Endodermal cell (in vitro differentiated cells): ENCODE data around the gene RREB1. TPM values are rescaled to one million over a fixed set of nuclear protein-coding genes. Genes with fewer than 3 reads are reported as not detected.

Source experiments
- DNase-seq: peaks from one replicate; pipeline ENCODE4 v3.0.0-alpha.2; 2017
- H3K27ac ChIP-seq: 2 replicates; pipeline ENCODE4 v1.5.1; 2013; ENCODE audit warnings: mild to moderate bottlenecking, low read depth, low read length, moderate library complexity
- H3K27me3 ChIP-seq: 2 replicates; pipeline ENCODE4 v1.6.1; 2013; ENCODE audit warnings: mild to moderate bottlenecking, low read length, moderate library complexity; ENCODE audit not compliant: insufficient read depth, control insufficient read depth, poor library complexity, severe bottlenecking
- H3K36me3 ChIP-seq: 2 replicates; pipeline ENCODE4 v1.7.0; 2013; ENCODE audit warnings: mild to moderate bottlenecking, low read length, moderate library complexity; ENCODE audit not compliant: control insufficient read depth, insufficient read depth
- H3K4me1 ChIP-seq: one replicate; pipeline ENCODE4 v1.7.0; 2013; ENCODE audit warnings: low read length; ENCODE audit not compliant: control insufficient read depth, insufficient read depth
- H3K4me3 ChIP-seq: 2 replicates; pipeline ENCODE4 v1.5.1; 2013; ENCODE audit warnings: mild to moderate bottlenecking, low read length, moderate library complexity
- H3K9ac ChIP-seq: 2 replicates; pipeline ENCODE4 v1.6.1; 2013; ENCODE audit warnings: mild to moderate bottlenecking, low read length, moderate library complexity; ENCODE audit not compliant: poor library complexity, severe bottlenecking; ENCODE audit errors: extremely low read depth
- H3K9me3 ChIP-seq: 2 replicates; pipeline ENCODE4 v1.6.1; 2013; ENCODE audit warnings: mild to moderate bottlenecking, low read length, moderate library complexity; ENCODE audit not compliant: control insufficient read depth
- H3K27ac Mint-ChIP-seq: 2 replicates; pipeline ENCODE4 v1.8.0; 2020; ENCODE audit warnings: mixed read lengths
- H3K27me3 Mint-ChIP-seq: 2 replicates; pipeline ENCODE4 v1.8.0; 2021; ENCODE audit warnings: mild to moderate bottlenecking, mixed read lengths; ENCODE audit not compliant: insufficient read depth
- H3K36me3 Mint-ChIP-seq: 2 replicates; pipeline ENCODE4 v1.8.0; 2020; ENCODE audit warnings: low read depth, mixed read lengths
- H3K4me1 Mint-ChIP-seq: 2 replicates; pipeline ENCODE4 v1.8.0; 2020; ENCODE audit warnings: mixed read lengths
- H3K4me3 Mint-ChIP-seq: 2 replicates; pipeline ENCODE4 v1.8.0; 2020; ENCODE audit warnings: mild to moderate bottlenecking, moderate library complexity, mixed read lengths
- H3K9me3 Mint-ChIP-seq: 2 replicates; pipeline ENCODE4 v1.8.0; 2020; ENCODE audit warnings: mild to moderate bottlenecking, mixed read lengths
- CTCF ChIP-seq: fragments of 200-600 bp; sonication (generic); conservative IDR thresholded peaks from 2 replicates; pipeline ENCODE4 v1.5.0; 2021; ENCODE audit warnings: antibody characterized with exemption, mild to moderate bottlenecking
- WGBS, 2 experiments: methylation state at CpG; one replicate each; pipeline versions ENCODE4 v1.1.5 to v1.1.7; 2013; ENCODE audit warnings: missing lambda C conversion rate in 2 of 2, mixed read lengths in 1 of 2; ENCODE audit not compliant: insufficient coverage in 1 of 2, insufficient read length in 1 of 2; 5-methylcytosine and 5-hydroxymethylcytosine counted together
- total RNA-seq, 2 donors: library from RNA; stranded (reverse); fragmentation: NEBNext Ultra II Directional in 1 of 2; extraction: Animal tissue kit (Norgen Biotek cat#: 25700) in 1 of 2; gene quantifications; 2 replicates in 1 of 2; 3 replicates in 1 of 2; pipeline ENCODE4 v1.2.1, GENCODE V29; 2021

Gene RREB1
- total RNA-seq, 2 donors from 2014 or later = 51.2 to 64.3 TPM

GRCh38 chr6:7246401-7247178 is 138.8 kb downstream of the RREB1 start:
- Histone ChIP-seq H3K4me3 (no peak overlapping the region), H3K27ac (no peak overlapping the region), H3K36me3 (peaks cover 71% of the 10 kb centered on the region), H3K4me1 (peaks cover 15% of the 10 kb centered on the region), H3K9ac (no peak overlapping the region), H3K27me3 (no peaks in the 10 kb centered on the region), H3K9me3 (no peaks in the 10 kb centered on the region)
- TF ChIP-seq CTCF = peak; percentile 48
- 94 to 95% methylated on average over 61 to 71 of the region's 71 CpGs for WGBS, 2 experiments
- peaks cover 20% of the 10 kb centered on the region for H3K4me1 Mint-ChIP-seq
- H3K27ac Mint-ChIP-seq = no peak overlapping the region
- peak; percentile 81 for DNase-seq
- no peak overlapping the region for H3K4me3 Mint-ChIP-seq
- no peaks in the 10 kb centered on the region for H3K27me3 Mint-ChIP-seq
- H3K9me3 Mint-ChIP-seq = no peaks in the 10 kb centered on the region
- peaks cover 51% of the 10 kb centered on the region for H3K36me3 Mint-ChIP-seq

- H3K27me3 Mint-ChIP-seq = no peaks in the 10 kb centered on the region
- 95 to 100% methylated on average over 9 to 15 of the region's 15 CpGs for WGBS, 2 experiments
- H3K9ac ChIP-seq = no peak overlapping the region
- H3K9me3 ChIP-seq = no peaks in the 10 kb centered on the region
- H3K27ac Mint-ChIP-seq = no peak overlapping the region
- DNase-seq = peak; percentile 37
- no peaks in the 10 kb centered on the region for H3K27me3 ChIP-seq
- H3K4me3 Mint-ChIP-seq = no peak overlapping the region
- no peak overlapping the region for H3K4me3 ChIP-seq
- H3K27ac ChIP-seq = no peak overlapping the region
- H3K9me3 Mint-ChIP-seq = no peaks in the 10 kb centered on the region
- TF ChIP-seq CTCF = no peak
- peaks cover 15% of the 10 kb centered on the region for H3K4me1 Mint-ChIP-seq
- H3K36me3 ChIP-seq = peaks cover 75% of the 10 kb centered on the region
- H3K4me1 ChIP-seq = peaks cover 10% of the 10 kb centered on the region
- peaks cover 53% of the 10 kb centered on the region for H3K36me3 Mint-ChIP-seq
Measured at GRCh38 chr6:7247179-7247456, 139.4 kb downstream of the RREB1 start.

GRCh38 chr6:7247828-7248227 is 140.1 kb downstream of the RREB1 start:
- Histone ChIP-seq H3K9ac (no peak overlapping the region), H3K27me3 (no peaks in the 10 kb centered on the region), H3K9me3 (no peaks in the 10 kb centered on the region), H3K4me3 (no peak overlapping the region), H3K36me3 (peaks cover 79% of the 10 kb centered on the region), H3K27ac (no peak overlapping the region), H3K4me1 (peaks cover 3% of the 10 kb centered on the region)
- H3K27ac Mint-ChIP-seq = no peak overlapping the region
- H3K4me1 Mint-ChIP-seq = peaks cover 9% of the 10 kb centered on the region
- no peak for TF ChIP-seq CTCF
- WGBS, 2 experiments = 95% methylated on average over 9 to 13 of the region's 13 CpGs
- peaks cover 58% of the 10 kb centered on the region for H3K36me3 Mint-ChIP-seq
- peak; percentile 30 for DNase-seq
- no peak overlapping the region for H3K4me3 Mint-ChIP-seq
- H3K9me3 Mint-ChIP-seq = no peaks in the 10 kb centered on the region
- no peaks in the 10 kb centered on the region for H3K27me3 Mint-ChIP-seq
